Activated CD8-positive, alpha-beta memory T cell treated with anti-CD3 and anti-CD28 coated beads for 48 hours (primary cell): ENCODE data around the gene IMP3.

Source experiments
- DNase-seq, 3 experiments: peaks; one replicate each; pipeline ENCODE4 v3.0.0-alpha.2; 2020; ENCODE audit warnings: low read depth in 2 of 3, low spot score in 2 of 3

The IMP3 gene

DNA sequence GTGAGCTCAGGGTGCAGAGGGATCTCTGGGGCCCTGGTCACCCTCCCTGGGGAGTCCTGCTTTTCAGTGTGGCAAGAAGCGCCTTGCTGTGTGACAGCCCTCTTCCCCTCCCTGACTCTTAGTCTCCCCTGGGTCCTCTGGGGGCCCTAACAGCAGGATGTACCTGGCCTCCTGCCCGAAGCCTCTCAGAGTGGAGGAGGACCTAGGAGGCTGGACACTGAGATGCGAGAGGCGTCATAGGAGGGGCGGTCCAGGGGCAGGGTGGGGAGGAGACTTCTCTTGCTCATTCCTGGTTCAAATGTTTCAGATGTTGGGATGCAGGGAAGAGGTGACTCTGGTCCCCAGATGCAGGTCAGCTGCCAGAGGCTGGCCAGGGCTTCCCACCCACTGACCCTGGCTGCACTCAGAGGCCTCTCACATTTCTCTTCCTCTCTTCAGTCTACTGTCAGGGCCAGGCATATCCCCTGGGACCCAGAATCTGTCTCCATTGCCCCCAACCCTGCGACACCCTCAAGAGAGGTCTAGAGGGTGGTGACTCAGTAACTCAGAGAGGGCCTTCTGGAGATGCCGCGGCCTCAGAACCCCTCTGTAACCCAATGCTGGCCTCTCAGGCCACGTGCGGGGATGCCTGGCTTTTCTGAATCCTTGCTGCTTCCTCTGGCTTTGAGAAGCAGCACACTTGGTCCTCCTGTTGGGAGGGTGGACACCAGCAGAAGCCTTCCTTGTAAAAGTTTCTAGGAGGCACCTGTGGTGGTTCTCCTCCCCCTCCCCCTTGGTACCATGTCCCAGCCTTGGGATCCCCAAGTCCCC, 33.6 kb upstream of the IMP3 start:
- no peak for DNase-seq

DNA sequence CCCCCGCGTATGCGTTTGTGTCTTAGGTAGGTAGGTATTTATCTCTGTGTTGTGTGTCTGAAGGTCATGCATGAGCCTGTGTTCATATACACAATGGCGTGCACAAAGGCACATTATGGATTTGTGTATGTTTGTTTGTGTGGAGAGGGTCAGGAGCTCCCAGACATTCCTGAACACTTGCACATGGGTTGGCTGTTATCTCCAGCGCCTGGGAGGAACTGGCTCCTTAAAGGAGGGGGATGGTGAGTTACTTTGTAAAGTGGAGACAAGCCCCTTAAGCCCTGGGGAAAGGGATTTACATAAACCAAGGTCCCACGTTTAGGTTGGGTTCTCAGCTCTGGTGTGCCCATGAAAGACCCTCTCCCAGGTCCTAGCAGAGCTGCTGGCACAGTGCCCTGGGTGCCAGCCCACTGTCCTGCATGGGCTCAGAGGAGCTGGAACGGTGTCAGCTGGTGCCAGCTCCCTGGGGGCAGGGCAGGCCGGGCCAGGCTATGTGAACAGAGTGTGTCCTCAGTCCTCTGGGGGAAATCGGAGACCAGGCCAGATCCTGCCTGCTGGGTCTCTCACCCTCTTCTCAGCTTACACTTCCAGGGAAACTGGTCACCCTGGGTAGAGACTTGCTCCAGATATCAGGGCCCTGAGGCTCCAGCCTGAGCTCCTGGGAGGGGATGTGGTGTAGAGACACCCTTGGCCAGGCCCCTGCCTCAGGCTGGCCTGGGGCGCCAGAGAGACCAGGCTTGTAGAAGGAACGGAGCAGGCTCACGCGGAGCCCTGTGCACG, 32.8 kb upstream of the IMP3 start:
- no peak for DNase-seq

DNA sequence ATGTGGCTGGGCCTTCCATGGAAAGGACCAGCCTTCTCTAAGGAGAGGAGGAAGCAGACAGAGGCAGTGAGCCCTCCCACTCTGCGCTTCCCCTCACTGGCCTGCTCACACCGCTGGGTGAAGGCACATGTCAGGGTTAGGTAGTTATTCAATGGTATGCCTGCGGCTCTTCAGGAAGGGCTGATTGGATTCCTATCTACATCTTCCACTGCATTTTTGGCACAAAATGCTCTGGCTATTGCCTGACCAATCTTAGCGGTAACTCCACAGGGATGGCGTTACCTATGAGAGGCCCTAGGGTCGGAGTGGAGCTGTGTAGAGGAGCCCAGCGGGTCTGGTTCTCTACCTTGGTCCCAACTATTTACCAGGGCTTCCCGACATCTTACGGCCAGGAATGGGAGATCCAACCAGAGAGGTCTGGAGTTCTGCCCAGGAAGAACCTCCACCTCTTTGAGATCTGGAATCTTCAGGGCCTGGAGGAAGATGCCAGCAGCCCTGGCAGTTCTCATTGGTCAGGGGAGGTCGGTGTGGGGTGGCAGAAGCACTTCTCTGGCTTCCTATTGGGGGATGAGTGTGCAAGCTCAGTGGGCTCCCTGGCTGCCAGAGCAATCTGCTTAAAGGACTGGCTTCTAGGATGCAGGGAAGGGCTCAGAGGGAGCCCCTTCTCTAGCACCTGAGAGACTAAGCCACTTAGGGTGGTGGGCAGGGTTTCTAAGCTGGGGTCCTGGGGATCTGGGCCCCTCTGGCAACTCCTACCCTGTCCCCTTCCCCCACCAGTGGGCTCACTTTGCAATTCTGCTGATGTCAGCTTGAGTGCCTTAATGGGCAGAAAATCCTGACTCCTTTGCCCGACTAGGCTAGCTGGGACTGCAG, 31.9 kb upstream of the IMP3 start:
- no peak for DNase-seq

DNA sequence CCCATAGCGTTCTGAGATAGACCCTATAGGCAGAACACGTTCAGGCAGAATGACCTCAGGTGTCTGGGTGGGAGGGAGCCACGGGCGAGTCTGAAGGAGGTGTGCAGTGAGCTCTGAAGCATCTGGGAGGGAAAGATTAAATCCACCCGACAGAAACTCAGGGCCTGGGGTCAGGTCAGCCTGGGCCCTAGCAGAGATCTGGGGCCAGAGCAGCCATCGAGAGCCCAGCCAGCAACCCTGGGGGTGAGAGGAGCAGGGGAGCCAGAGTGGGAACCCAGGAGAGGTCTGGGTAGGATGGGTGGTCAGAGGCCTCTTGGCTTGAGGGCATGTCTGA, 29.8 kb upstream of the IMP3 start:
- DNase-seq, result no peak

DNA sequence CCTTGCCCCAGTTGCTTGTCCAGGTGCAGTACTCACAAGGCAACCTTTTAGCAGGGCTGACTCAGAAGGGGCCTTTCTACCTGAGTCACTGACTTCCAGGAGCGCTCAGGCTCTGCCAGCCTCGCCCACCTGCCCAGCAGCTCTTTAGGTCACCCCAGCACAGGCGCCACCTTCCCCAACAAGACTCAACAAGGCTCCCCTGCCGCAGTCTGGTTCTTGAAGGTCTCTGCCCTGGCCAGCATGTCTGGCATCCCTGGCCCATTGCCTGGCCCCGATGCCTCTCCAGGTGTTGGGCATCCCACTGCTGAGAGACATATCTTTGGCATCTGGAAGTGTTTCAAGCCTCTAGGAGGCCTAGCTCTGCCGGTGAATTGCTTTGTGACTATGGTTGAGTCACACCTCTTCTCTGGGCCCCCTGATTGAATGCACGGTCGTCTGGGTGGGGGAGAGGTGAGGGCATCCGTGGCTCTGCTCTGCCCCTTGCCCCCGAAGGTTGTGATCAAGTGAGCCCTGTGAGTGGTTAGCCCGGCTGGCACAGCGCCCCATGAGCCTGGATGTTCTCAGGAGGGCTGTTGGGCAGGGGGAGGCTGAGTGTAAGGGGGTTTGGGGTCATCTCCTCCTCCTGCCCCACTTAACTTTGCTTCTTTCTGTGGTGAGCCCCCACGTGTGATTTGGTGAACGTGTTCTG, 29.3 kb upstream of the IMP3 start:
- DNase-seq, result no peak

DNA sequence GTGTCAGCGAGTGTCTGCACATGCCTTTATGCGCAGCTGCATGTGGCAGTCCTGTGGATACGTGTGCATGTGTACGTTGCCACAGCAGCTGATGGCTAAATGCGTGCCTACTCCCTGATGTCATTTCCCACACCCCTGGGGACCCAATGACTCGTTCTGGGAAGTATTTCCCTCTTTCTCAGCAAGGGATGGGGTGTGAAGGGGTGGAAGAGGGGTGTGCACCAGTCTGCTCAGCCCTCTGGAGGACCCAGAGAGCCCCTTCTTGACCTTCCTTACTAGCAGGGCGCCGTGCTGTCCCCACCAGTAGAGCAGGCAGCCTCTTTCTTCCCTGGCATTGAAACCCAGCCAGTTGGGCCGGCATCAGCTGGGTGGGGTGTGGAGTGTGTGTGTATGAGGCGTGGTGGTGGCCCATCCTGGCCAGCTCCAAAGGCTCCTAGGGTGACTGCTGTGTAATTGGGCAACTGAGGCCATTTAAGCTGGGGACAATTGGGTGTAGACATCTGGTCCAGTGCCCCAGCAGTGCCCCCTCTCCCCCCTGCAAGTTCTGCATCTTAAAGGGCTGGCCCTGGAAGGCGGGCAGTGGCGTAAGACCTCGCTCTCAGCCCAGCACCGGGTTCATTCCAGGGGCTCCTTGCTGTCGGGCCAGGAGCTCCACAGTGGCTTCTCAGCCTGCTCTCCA, 26.9 kb upstream of the IMP3 start:
- DNase-seq, result no peak

DNA sequence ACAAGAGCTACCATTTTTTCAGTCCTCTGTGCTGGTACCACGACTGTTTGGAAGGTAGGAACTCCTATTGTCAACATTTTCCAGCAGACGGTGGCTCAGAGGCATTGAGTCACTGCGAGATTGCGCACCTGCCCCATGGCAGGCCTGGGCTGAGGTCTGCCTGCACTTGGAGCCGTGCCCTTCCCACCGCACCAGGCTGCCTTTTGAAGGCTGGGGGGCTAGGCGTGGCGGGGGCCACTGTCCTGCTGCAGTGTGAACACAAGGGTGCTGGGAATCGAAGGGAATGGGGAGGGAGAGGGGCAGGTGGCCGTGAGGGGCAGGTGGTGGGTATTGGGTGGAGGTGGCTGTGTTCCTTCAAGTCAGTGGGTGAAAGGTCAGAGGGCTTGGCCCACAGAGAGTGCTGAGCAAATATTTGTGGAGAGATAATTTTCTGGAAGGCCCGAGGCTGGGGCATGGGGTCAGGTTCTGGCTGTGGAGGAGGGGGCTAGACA, 24.0 kb upstream of the IMP3 start:
- DNase-seq, result no peak

DNA sequence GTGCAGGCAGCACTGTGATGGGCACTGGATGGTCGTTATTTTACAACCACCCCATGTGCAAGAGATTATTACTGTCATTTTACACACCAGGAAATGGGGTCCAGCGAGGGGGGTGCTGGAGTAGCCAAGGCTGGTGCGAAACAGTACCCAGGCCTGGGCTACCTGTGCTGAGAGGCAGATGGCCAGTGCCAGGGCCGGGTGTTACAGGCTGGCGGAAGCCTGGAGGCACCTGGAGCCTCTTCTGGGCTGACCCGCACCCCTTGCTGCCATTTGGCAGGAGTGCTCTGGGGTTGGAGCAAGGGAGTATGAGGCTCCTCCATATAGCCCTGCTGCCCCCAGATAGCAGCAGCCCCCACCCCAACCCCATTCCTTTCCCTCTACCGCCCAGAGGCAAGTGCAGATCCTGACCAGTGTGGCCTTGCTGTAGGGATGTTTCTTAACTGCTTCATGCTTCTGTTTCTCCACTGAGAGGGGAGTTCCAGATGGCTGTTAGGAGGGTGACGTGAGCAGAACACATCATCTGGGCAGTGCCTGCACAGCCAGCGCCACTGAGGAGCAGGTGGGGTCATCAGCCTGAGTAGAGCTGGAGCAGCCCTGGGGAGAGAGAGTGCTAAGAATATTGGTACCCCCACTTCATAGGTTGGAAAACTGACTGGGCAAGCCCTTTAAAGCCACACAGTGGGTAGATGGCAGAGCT, 22.9 kb upstream of the IMP3 start:
- no peak for DNase-seq

DNA sequence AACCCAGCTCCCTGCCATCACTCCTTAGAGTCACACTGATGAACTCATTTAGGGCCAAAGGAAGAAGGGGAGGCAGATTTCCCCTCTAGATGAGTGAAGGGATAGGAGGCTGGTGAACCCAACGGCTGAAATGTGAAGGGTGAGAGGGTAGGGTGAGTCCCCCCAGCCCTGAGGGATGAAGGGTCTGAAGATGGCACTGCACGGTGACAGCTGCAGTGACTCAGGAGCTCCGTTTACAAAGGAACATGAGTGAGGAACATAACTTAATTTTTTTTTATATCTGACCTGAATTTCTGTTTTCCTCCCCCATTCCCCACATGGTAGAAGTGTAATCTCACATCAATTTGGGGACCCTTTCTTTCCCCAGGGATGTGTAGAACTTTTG, 21.7 kb upstream of the IMP3 start:
- no peak for DNase-seq

DNA sequence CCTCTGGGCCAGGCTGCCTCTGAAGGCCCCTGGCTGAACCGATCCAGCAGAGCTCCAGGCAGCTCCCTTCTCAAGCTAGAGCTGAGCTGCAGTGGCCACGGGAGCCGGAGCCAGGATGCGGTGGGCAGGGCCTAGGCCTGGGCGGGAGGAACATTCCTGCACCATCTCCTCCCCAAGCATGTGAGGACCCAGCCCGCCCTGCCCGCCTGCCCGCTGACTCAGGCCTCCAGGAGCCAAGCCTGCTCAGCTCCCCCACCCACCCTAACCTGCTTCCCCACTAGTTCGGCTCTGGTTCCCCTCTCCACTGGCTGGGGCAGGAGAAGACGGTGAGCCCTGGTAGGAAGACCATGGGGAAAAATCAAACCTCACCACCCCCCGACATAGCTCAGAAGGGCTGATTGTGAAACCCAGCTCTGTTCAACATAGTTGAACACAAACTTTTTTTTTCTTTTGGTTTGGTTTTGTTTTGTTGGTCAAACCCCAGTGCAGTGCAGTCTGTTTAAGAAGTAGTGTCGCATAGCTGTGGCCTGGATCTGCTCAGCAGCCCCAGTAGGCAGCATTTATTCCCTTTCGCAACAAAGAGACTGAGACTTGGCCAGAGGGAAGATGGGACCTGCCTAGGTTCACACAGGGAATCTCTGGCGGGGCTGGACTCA, 21.2 kb upstream of the IMP3 start:
- no peak for DNase-seq

DNA sequence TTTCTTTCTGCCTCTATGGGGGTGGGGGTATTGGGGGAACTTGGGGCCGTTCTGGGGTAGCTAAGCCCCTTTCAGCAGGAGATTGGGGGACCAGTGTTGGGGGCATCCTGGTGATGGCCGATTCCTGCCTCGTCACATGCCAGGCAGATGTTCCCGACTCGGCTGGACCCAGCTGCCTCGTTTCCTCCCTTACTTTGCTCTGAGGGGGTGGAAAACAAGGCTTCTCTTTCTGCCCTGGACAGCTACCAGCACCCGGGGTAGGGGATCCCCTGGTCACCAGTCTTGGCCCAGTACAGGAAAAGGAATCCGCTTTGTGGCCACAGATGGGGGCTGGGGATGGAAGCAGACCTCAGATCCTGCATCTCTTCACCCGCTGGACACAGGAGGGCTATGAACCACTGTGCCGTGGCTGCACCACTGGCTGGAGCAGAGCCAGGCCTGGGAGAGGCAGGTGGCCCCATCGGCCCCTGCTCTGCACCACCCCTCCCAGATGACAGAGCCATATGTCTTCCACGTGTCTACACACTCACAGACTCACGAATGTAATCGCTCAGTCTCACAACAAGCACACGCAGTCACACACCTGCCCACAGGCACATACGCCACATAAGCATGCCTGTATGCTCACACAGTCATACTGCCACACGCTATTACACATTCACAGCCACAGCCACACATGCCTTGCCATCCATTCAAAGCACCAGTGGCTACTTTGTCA, 20.1 kb upstream of the IMP3 start:
- no peak for DNase-seq

DNA sequence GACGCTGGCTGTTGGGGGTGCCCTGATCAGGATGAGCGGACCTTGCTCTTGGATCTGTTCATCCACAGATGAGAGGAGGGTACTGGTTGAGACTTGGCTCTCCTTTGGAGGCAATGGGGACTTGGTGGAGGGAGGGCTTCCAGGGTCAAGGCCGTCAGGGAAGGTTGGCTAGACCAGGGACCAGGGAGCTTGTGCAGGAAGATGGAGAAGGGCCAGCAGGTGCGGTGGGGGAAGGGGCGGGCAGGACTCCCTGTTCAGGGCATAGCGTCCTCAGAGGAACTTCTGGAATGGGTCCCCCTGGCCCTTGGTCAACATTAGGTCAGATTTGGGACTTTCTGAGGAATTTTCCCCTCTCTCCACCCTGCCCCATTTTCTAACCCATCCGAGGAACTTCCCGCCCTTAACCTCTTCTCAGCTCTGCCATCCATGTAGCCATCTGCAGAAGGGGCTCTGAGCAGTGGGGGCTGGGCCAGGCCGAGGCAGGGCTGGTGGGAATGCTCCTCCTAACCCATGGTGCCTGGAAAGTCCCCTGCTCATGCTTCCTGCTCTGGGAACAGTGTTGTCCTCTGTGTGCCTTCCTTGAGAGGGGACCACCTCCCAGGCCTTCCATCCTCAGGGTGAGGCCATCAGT, 19.2 kb upstream of the IMP3 start:
- no peak for DNase-seq

DNA sequence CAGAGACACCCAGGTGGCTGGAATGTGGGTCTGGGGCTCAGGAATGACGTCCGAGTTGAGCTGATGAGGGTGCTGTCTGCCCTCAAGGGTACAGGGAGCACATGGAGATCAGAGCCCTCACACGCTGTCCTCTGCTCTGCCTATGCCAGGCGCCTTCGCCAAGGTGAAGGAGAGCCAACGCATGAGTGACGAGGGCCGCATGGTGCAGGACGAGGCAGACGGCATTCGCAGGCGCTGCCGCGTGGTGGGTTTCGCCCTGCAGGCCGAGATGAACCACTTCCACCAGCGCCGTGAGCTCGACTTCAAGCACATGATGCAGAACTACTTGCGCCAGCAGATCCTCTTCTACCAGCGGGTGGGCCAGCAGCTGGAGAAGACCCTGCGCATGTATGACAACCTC, 16.8 kb upstream of the IMP3 start:
- no peak for DNase-seq

DNA sequence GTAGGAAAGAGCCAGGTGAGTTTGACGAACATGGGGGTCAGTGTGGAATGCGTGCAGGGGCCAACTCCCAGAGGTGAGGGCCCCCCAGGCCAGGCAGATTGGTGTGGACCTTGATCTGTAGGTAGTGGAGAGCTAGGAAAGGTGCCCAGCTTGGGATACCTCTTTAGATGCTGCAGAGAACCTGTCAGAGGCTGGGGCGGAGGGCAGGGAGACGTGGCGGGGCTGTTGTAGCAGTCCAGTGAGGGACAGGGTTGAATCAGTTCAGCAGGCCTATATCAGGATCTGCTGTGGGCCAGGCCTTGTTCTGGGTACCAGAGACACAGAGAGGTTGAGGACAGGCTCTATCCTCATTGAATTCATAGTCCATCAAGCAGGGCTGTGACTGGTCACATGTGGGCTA, 16.3 kb upstream of the IMP3 start:
- DNase-seq, result no peak

DNA sequence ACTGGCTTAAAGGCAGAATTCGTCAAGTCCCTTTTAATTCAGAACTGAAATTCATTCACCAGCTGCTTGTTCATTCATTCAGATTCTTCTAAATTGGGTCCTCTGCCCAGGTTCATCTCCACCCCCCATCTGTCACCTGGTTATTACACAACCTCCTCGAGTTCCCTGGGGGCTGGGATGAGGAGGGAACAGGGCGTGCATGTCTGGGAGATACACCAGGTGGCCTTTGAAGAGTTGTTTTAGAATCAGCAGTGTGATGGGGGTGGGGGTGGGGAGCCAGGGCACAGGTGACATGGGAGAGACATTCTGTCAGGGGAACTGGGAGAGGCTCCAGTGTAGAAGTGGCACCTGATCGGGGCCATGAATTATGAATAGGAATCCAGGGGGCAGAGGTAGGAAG, 15.9 kb upstream of the IMP3 start:
- DNase-seq, result no peak

DNA sequence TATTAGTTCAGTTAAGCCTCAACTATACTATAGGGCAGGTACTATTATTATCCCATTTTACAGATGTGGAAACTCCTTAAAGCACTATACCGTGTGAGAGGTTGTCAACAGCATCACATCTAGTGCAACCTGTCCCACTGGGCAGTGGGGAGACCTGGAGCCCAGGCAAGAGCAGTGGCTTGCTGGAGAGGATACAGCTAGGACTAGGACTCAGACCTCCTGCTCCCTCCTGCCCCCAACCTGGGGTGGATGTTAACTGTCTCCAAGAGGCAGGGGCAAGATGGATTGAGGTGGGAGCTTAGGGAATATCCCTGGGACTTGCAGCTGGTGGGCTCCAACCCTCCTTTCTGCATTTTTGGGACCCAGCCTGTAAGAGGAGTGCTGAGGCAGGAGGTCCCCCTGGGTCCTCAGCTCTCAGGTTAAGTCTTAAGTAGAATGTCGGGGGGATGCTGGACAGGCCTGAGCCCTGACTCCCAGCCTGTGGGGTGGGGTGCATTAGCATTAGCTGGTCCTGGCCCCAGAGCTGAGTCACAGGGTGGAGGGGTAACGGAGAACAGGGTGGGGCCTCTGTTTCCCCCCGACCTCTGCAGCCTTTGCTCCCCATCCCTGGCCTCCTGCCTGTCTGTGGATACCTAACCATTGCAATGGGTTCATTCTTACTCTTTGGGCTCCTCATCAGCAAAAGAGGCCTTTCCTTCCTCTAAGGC, 14.3 kb upstream of the IMP3 start:
- no peak for DNase-seq

DNA sequence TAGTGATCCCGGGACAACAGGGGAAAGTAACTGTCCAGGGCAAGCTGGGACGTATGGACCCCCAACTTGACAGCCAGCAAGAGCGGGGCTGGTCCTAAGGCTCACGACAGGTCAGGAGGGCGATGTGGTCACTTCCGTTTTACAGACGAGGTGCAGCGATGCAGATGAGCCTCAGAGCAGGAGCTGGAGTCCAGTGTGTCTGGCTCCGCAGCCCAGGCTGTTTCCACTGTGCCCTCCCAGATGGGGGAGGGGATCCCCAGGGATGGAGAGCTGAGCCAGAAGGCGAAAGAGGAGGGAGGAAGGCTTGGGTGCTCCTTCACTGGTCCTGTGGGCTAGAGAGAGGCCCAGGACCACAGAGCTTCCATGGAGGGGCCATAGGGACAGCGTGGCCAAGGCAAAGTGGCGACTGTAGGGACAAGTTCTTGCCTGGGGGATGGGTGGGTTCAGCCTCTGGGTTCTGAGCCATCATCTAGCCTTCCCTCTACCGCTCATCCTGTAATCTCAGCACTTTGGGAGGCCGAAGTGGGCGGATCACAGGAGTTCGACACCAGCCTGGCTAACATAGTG, 13.4 kb upstream of the IMP3 start:
- DNase-seq, result no peak
